Measurements from ENCODE around the gene FTCD. TPM values are rescaled to one million over a fixed set of nuclear protein-coding genes. Genes with fewer than 3 reads are reported as not detected.

Gene FTCD
- total and polyA plus RNA-seq, 2 of the 8 experiments (the other 6 are each of a cell fraction or from before 2014, with no cell fraction given), result 3.3 to 4.9 TPM

DNA sequence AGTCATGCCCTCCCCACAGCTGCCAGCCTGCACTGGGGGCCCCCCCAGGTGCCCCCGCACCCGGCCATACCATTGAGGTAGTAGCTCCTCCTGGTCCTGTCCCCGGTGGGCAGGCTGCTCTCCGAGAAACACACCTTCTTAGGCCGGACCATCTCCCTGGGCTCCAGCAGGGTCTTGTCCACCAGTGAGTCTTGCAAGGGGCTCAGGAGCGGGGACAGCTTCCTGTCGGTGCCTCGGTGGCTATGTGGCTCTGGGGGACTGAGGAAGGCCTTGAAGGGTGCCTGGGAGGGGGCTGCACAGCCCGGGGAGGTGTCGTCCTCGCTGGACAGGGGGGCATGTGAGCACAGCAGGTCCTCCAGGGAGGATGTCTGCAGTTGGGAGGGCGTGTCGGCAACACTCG, 12.9 kb upstream of the FTCD start:
- Histone ChIP-seq H3K27ac (ENCODE audit: low read depth, low read length) (no peak overlapping the region), H2BK20ac (ENCODE audit: low read length) (no peak overlapping the region), H4K91ac (replicated peaks; ENCODE audit: insufficient read length, low read length) (no peak overlapping the region), H3K79me1 (ENCODE audit: low read depth, low read length) (peaks cover 2% of the 10 kb centered on the region; the same call in 1 of the 2 replicates), H3K4me1 (replicated peaks in 1 of 4; ENCODE audit: control insufficient read depth in 3 of 4, insufficient read depth in 4 of 4, low read length in 3 of 4) (no peaks in the 10 kb centered on the region), H3K4me2 (ENCODE audit: insufficient read depth in 1 of 2, low read depth in 2 of 2, low read length in 2 of 2) (no peak overlapping the region), H3K23me2 (ENCODE audit: low read depth, low read length) (no peaks in the 10 kb centered on the region), H3K27me3 (replicated peaks in 1 of 4; ENCODE audit: control insufficient read depth in 3 of 4, extremely low read depth in 1 of 4, insufficient read depth in 3 of 4, low read length in 3 of 4) (no peaks in the 10 kb centered on the region), H2BK5ac (ENCODE audit: low read depth, low read length) (no peak overlapping the region), H4K5ac (ENCODE audit: insufficient read length, low read depth, low read length) (no peak overlapping the region), H3K18ac (ENCODE audit: extremely low read depth, low read length) (no peak overlapping the region), H2BK12ac (ENCODE audit: low read depth, low read length) (no peak overlapping the region), H2AFZ (ENCODE audit: low read length) (no peak overlapping the region), H3K14ac (ENCODE audit: insufficient read length) (no peak overlapping the region), H3K4me3 (ENCODE audit: extremely low read depth in 1 of 4, insufficient read depth in 2 of 4, low read depth in 3 of 4, low read length in 4 of 4) (no peak overlapping the region), H3K4ac (replicated peaks; ENCODE audit: insufficient read length, low read depth, low read length) (no peak overlapping the region), H3K23ac (ENCODE audit: insufficient read length) (no peak overlapping the region), H3K9ac (replicated peaks in 1 of 4; ENCODE audit: extremely low read depth in 1 of 4, low read depth in 3 of 4, low read length in 3 of 4) (no peak overlapping the region), H3K56ac (replicated peaks; ENCODE audit: insufficient read length, low read depth, low read length) (no peak overlapping the region), H3K79me2 (ENCODE audit: control insufficient read depth in 1 of 2, insufficient read depth in 2 of 2, low read length in 2 of 2) (peaks cover 0 to 6% of the 10 kb centered on the region in 2 experiments; a peak in 1 of 4 replicates), H2BK15ac (ENCODE audit: low read length) (no peak overlapping the region), H4K8ac (ENCODE audit: extremely low read depth, insufficient read depth, low read length) (peak overlapping the region; percentile 57; the same call in 1 of the 2 replicates), H4K20me1 (replicated peaks in 1 of 2; ENCODE audit: control insufficient read depth in 1 of 2, insufficient read depth in 2 of 2, low read length in 2 of 2) (peaks cover 0 to 9% of the 10 kb centered on the region in 2 experiments), H3K36me3 (ENCODE audit: control insufficient read depth in 2 of 4, insufficient read depth in 4 of 4, low read length in 3 of 4) (no peaks in the 10 kb centered on the region; a peak in 1 of 8 replicates), H3K9me3 (ENCODE audit: insufficient read depth in 2 of 2, low read depth in 1 of 2, low read length in 1 of 2) (no peaks in the 10 kb centered on the region), H2BK120ac (replicated peaks; ENCODE audit: low read depth, low read length) (no peak overlapping the region), H2AK5ac (ENCODE audit: low read depth, low read length) (no peak overlapping the region)
- TF ChIP-seq ASH2L (IDR thresholded peaks at IDR 0.05; ENCODE audit: low read length) (no peak), ZNF274 (IDR thresholded peaks at IDR 0.05; ENCODE audit: borderline replicate concordance, extremely low read depth, low read length) (no peak), YY1 (IDR thresholded peaks at IDR 0.05; ENCODE audit: low read depth, low read length) (no peak), BRCA1 (IDR thresholded peaks at IDR 0.05; ENCODE audit: low read depth, low read length) (no peak), HDAC6 (IDR thresholded peaks at IDR 0.05; ENCODE audit: low read depth, low read length) (no peak), MAFK (IDR thresholded peaks at IDR 0.05; ENCODE audit: low read depth, low read length) (no peak), RXRA (IDR thresholded peaks at IDR 0.05; ENCODE audit: insufficient read depth, low read depth, low read length) (no peak), FOSL1 (IDR thresholded peaks at IDR 0.05; ENCODE audit: insufficient read depth, low read depth, low read length) (no peak), KDM1A (IDR thresholded peaks at IDR 0.05; ENCODE audit: borderline replicate concordance, low read length) (no peak), SAP30 (IDR thresholded peaks at IDR 0.05; ENCODE audit: insufficient read depth, insufficient replicate concordance, low read length) (no peak), CHD1 (IDR thresholded peaks at IDR 0.05; ENCODE audit: low read depth, low read length) (no peak), KDM5A (IDR thresholded peaks at IDR 0.05; ENCODE audit: low read length) (no peak)
- ChIA-PET POLR2A (ENCODE audit: partially characterized antibody) (no interaction called here), CTCF (ENCODE audit: partially characterized antibody) (interaction anchor here (0.8 to 1.6 kb wide), 3 partner anchors 13 to 25 kb away, joined by 3 to 5 read pairs (median 3); partner anchors contain the start of gene FTCD)
- no peak for FAIRE-seq
- 87% methylated on average over 14 of the region's 14 CpGs; no CpG with 5 or more reads in 1 of the 2 experiments for WGBS, 2 experiments (ENCODE audit: extremely low coverage in 1 of 2, insufficient coverage in 1 of 2, insufficient read length in 1 of 2, insufficient replicate concordance in 2 of 2, low coverage in 1 of 2, low lambda C conversion rate in 2 of 2, missing lambda C conversion rate in 1 of 2)
- peak in 1 of 2 experiments; percentile 30 for DNase-seq (ENCODE audit: low read depth in 1 of 2, low spot score in 2 of 2)

Data from H1 (cell line).